Occipital lobe (tissue), 2 donors: Measurements from ENCODE around the gene ATP2A3. TPM values are rescaled to one million over a fixed set of nuclear protein-coding genes. Genes with fewer than 3 reads are reported as not detected.

Experiments used
- DNase-seq: peaks from one replicate; lab custom pipeline; 2025; lab: John Stamatoyannopoulos, UW
- total RNA-seq: library from RNA; depleted of rRNA; stranded (reverse); fragments of >200 nt; gene quantifications from one replicate; pipeline ENCODE4 v1.2.3, GENCODE V29; 2014

Gene ATP2A3
- total RNA-seq, 1 donor from 2014 or later: 1.2 TPM

GRCh38 chr17:3928406-3928805 is 35.8 kb downstream of the ATP2A3 start:
- no peak for DNase-seq

- no peak for DNase-seq
Measured at GRCh38 chr17:3927628-3928340, 36.5 kb downstream of the ATP2A3 start.

DNA sequence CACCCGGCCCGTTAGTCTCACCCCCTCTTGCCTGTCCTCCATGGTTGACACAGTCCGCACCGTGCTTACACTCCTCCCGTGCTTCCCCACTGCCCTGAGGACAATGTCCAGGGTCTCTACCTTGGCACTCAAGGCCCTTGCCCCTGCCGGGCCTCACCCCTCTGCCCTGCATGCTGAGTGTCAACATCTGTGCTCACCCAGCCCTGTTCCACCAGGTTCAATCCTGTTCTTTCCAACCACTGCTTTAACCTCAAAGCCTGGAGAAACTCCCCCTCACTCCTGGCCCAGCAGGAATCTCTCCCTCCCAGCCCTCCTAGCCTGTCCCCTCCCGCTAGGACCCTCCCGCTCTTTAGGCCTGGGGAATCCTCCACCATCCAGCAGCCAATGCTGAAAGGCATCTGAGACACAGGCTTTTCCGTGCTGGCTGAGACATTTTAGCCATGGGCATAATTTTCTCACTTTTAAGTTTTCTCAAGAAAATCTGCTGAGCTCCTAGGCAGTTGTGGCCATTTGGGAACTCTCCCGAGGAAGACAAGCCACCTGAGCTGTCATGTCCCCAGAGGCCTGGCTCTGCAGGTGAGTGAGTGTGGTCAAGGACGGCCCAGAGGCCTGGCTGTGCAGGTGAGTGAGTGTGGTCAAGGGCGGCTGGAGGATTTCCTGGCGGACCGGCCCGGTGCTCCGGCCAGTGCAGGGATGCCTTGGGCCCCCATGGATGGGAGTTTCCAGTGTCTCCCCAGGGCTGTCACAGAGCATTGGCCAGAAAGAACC is 37.2 kb downstream of the ATP2A3 start:
- no peak for DNase-seq

GRCh38 chr17:3925684-3926485 is 38.4 kb downstream of the ATP2A3 start:
- DNase-seq: no peak

GRCh38 chr17:3924512-3925350 is 39.5 kb downstream of the ATP2A3 start:
- no peak for DNase-seq

DNA sequence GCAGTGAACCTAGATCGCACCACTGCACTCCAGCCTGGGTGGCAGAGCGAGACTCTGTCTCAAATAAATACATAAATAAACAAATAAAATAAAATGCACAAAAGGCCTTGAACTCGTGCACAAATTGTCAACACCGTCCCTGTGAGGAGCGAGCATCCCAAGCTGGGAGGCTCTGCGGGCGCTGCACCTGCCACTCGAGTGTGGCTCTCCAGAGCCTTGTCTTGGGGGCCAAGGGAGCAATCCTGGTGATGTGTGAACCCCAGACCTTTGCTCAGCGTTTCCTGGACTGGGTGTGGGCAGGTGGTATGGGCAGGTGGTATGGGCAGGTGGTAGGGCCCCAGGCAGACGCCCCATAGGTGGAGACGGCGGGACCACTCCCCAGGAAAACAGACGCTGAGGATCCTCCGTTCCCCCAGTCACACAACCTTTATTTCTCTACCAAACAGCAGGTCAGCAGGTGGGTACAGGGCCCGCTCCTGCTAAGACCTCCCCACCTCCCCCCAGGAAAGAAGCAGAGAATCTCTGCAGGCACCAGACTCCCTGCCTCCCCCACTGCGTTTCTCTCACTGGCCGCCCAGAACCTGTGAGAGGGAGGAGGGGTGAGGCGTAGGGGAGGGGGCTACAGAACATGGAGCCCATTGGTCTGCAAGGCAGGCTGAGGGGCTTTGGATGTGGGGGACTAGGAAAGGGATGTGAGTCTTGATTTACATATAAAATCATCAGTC is 40.6 kb downstream of the ATP2A3 start:
- DNase-seq: no peak

DNA sequence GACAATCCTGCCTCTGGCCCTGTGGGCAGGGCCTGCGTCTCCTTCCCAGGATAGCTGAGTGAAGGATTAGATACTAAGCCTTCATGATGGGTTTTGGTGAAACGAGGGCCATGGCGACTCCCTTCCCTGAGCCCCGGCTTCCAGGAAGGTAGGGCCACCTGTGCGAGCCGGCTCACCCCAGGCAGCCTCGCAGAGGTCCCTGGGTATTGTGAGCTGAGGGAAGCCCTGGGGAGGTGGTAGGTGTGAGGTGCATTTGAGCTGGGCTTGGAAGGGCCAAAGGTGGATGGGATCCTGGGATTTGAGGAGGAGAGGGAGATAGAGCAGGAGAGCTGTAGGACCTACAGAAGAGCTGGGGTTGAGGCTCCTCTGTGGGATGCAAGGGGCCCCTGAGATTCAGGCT is 41.5 kb downstream of the ATP2A3 start:
- DNase-seq: no peak

DNA sequence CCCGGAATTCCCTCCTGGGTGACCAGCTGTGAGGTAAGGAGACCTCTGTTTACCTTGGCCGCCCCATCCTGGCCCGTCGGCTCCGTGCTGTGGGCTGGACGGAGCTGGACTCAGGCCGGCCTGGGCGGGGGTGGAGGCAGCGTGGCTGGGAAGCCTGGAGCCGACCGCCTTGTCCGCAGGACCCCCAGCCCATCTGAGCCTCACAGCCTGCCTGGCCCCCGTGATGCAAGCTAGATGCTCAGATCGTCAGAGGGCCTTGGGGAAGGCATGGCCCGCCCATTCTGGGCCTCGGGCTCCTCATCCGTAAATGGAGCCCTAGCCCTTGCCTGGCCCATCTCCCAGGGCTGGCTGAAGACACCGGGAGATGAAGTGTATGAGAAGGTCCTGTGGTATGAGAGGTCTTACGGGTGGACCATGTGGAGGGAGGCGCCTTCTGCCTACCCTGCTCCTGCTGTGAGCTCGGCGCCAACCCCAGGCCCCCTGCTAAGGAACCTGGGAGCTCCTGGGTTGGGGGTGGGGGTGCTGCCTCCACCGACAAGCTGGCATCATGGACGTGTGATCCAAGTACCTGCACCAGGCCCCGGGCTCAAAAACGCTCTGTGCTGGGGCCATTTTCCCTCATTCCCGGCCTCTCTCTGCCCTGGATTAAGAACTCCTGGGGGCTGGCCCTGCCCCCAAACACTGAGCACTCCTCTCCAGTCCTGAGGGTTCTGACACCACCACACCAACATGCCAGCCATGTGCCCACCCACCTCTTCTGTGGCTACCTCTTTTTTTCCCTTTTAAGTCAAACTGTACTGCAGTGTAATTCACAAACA is 42.5 kb downstream of the ATP2A3 start:
- no peak for DNase-seq

GRCh38 chr17:3921006-3921405 is 43.2 kb downstream of the ATP2A3 start:
- no peak for DNase-seq

GRCh38 chr17:3919123-3919624 is 45.1 kb downstream of the ATP2A3 start:
- DNase-seq: no peak

DNA sequence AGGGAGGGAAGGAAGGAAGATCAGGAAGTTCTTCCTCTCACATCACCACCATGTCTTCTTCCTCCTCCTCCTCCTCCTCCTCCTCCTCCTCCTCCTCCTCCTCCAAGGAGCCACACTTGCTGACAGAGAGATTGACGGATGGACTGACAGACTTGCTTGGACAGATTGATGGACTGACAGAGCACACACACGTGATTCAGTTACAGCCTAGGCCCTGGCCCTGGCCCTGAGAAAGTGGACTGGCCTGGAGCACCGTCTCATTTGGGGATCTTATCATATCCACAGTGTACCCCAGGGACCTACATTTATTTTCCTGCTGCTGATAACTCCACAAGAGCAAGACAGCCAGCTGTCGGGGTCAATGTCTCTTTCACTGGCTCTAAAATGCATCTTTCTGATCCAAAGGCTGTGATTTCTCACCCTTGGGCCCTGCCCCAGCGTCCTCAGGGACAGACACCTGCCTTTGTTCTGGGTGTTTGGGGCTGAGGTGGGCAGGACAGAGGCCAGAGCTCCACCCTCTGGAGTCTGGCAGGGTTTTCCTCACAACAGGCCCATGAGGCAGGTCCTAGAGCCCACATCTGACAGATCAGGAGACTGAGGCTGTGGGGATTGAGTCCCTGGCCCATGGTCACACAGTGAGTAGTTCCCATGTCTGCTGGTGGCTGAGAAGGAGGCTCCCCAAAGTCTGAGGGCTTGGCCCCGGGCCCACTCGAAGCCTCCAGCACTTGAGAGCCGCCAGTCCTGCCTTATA is 45.7 kb downstream of the ATP2A3 start:
- no peak for DNase-seq

DNA sequence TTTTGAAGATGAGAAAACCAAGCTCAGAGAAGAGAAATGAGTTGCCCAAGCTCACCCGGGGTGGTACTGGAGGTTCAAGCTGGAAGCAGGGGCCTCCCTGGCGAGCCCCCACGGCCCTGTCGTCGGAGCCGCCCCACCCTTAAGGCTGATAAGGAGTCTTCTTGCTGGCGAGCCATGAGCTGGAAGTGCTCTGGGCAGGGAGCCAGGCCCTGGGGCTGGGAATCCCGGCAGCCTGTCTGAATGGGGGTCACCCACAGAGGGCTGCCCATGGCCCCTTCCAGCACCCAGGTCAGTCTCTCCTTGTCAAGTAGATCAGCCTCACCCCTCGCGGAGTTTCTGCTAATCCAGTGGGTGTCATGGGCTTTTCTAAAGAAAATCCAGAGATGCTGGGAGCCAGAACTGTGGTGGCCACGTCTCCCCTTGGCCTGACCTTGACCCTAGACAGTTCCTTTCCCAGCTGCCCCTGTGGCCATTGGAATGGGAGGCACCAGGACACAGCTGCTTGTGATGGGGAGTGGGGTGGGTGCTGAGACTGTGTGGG is 46.8 kb downstream of the ATP2A3 start:
- DNase-seq: no peak

GRCh38 chr17:3916825-3917224 is 47.4 kb downstream of the ATP2A3 start:
- DNase-seq: no peak

- DNase-seq: no peak
Measured at GRCh38 chr17:3915995-3916696, 48.1 kb downstream of the ATP2A3 start, which contains the start of gene P2RX1. Gene P2RX1 (minus strand): TSS chr17:3916465. CDS start chr17:3916225, 240 bp downstream.

DNA sequence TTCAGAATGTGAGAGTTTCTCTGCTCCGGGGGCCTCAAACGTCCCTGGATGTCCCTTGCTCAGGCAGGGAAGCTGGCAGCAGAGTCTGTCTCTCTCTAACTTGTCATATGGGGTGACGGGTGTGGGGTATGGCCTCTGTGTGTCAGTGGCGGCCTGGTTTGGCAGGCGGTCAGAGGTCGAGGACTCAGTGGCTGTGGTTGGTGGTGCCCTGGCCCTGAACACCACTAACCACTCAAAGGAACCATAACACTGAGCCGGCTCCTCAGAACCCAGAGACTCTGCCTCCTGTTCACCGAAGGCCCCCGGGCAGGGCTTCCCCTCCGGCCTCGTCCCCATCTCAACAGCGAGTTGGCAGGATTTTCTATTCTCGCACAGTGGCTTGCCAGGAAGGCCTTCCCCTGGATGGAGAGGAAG is 48.6 kb downstream of the ATP2A3 start:
- no peak for DNase-seq

DNA sequence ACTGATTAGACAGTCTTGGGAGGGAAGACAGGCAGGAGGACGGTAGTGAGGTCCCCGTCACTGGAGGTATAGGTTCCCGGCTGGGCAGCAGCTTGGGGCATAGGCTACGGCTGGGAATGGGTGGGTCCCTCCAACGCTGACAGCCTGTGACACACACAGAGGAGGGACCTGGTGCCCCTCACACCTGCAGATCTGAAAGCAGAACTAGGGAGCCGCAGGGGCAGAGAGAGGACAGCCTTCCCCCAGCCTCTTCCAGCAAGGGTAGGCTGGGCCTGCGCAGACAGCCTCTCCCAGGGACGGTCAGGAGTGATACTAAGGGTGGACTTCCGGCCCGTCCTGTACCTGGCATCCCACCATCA is 49.9 kb downstream of the ATP2A3 start:
- no peak for DNase-seq

- DNase-seq: peak; percentile 59
Measured at GRCh38 chr17:3913531-3914311, 50.5 kb downstream of the ATP2A3 start.
